HG03139 (cell line): ENCODE data around the gene SMAD7.

Experiments used
- ATAC-seq: cut with Tn5 transposase; IDR thresholded peaks from one replicate; pipeline ENCODE4 v1.9.1; 2021; ENCODE audit not compliant: unreplicated experiment

The SMAD7 gene

DNA sequence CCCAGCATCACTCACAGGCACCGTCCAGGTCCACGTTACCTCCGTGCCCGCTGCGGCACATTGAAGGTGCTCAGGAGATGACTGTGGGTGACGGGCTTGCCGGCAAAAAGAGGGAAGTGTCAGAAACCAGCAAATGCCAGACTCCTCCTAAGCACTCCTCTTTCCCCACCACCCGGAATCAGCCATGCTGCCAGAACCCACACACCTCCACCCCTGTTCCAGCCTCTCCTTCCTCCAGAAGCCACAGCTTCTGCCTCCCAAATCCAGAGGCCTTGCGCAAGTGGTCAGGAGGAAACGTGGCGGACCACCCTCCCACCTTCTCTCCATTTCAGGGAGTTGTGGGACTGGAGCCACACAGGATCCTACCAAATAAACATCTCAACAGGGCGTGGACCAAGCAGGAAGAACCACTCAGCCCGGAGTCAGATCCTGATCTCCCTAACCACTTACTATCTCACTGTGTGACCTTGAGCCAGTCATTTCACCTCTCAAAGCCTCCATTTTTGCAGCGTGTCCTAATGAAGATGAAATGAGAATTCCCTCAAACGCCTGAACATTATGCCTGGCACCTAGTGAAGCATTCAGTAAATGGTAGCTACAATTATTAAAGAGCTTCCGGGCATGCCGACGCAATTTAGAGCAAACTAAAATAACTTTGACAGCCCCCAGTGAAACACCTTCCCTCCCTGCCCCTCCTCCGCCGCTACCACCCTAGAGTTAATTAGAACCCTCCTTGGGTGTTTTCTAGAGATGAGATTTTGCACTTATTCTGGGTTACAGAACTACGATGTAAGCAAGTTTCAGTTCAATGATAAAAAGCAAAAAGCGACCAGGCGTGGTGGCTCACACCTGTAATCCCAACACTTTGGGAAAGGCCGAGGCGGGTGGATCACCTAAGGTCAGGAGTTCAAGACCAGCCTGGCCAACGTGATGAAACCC lies 32.9 kb downstream of the SMAD7 start:
- no peak for ATAC-seq

DNA sequence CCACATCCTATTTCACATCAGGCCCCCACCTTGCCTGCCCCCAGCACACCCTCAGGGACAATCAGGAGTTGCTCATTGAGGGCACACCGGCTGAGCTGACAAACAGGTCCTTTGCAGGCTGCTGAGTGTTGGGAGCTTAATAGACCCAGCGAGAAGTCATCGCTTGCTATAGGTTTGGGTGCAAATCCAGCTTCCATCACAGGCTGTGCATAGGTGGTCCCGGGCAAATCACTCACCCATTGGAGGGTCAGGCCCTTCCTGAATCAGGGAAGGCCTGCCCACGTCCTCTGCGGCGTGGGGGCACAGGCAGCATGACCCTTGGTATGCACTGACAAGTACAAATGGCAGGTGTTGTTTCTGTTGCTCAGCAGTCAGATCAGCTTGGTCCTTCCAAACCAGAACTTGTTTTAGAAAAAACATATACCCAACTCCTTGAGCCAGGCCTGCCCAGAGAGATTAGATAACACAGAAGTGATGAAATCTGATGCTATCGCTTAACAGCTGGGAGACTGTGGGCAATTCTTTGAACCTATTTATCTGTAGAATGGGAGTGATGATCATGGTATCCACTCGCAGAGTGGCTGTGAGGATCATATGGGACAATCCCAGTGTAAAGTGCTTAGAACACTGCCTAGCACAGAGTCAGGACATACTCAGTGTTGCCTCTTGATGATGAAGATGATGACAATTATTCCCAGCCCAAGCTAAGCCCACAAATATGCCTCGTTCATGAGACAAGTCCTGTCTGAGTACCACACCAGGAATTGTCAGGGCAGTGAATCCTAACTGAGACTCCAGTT lies 34.9 kb downstream of the SMAD7 start:
- ATAC-seq: no peak

DNA sequence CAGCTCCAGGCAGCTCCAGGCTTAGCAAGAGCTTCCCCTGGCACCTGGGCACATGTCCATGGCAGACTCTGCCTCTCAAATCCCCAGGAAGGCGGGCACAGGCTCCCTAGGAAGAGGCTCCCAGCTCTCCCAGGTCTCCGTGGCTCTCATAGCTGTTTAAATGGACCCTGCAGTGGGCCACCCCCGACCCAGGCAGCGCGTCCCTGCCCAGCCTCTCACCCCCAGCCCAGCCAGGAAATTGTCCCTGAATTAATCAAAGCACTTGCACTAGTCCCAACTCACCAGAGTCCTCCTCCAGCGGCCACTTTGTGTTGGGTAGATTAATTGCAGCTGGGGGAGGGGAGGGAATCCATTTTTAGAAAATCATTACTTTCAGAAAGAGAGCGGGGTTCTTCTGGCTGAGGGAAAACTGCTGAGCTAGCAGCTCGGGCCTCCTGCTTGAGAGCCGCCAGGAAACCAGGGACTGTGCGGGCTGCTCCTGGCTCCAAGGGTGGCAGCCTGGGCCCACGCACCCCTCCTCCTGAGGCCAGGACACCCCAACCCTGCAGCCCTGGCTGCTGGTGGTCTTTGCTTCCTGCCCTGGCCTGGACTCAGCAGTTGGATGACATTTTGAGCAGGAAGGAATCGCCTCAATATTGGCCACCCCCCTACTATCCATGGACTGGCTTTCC lies 36.0 kb downstream of the SMAD7 start:
- no peak for ATAC-seq

DNA sequence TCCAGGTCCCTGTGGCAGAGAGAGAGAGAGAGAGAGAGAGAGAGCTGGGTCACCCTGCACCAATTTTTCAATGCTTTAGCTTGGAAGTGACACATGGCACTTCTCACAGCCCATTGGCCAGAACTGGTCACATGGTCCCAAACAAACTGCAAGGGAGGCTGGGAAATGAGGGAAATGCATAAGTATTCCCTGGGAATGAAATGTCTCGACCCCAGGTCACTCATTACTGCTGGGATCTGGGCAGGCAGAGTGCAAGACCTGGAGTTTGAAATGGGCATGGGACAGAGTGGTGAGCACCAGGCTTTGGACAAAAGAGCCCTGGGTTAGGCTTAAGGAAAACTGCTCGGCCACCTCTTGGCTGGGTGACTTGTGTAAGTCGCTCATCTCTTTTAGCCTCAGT lies 37.0 kb downstream of the SMAD7 start:
- ATAC-seq: no peak

DNA sequence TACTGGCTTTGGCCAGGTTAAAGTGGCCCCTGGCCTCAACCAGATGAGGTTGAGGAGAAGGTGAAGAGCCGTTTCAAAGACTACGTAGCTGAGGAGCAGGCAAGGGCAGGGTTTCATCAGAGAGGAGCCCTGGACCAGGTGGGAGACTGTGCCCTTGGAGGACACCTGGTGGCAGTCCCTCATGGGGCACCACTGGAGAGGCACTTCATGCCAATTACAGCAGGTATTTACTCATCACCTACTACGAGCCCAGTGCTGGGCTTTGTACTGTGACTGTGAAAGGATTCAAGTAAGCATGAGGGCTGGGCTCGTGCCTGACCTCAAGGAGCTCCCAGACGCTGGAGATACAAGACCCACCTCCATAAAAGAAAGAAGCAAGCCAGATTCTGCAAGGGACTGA lies 37.6 kb downstream of the SMAD7 start:
- no peak for ATAC-seq

DNA sequence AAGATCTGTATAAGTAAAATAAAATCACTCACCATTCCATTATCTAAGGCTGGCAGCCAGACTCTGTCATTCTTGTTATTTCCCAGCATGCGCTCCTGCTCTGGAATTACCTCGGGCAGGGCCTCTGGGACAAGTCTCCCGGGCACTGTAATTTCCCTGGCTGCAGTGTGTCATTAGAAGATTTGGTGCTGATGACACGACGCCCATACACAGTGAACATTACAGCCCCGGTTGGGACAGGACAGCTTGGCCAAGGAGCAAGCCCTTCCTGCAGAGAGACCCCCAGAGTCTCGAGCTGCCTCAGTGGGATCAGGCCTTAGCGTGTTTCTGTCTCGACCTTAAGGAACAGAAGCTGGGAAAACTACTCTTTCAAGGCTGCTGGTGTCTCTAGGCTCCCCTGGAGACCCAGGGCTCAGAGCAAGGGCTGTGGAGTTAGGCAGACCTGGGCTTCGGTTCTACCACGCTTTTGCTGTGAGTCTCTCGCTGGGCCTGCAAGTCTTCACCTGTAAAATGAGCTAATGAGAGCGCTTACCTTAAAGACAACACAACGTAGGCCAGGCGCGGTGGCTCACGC lies 39.7 kb downstream of the SMAD7 start:
- no peak for ATAC-seq

DNA sequence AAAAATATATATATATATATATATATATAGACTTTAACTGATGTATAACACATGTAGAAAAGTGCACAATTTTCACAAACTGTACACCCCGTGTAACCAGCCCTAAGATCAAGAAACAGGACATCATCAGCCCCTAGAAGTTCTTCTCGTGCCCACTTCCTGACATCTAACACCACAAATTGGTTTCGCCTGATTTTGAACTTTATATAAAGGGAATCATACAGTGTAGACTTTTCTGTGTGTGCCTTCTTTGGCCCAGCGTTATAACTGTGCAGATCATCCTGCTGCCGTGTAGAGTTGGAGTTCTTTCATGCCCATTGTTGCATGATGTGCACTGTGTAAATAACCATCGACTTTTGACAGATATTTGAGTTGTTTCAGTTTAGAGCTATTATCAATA lies 41.0 kb downstream of the SMAD7 start:
- no peak for ATAC-seq

DNA sequence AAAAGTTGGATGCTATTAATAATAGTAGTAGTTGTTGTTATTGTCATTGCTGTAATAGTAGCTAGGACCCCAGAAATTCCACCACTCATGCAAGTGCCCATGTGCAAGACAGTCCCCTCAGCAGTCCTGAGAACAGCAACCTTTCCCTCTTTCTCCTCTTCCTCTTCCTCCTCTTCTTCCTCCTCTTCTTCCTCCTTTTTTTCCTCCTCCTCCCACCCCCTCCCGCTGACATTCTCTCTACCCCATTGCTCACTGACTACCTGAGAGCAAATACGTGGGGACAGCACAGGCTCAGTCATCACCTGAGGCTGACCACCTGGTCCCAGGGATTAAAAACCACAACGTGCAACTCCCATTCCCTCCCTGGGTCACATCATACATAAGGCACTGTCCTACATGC lies 41.8 kb downstream of the SMAD7 start:
- no peak for ATAC-seq

DNA sequence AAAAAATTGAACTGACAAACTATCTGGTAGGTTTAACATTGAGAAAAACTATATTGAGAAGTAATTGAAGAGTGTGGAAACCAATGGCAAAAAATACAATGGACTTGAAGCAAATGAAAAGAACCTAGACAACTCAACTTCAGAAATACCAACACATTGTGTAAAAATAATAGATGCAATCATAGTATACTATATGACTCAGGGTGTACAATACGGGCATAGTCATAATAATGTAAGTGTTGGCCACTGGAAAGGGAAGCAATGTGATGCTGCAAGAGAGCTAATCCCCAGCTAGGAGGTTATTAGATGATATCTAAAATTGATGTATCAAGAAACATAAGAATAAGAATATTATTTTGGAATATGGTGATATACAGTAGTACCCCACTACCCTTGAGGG lies 45.3 kb downstream of the SMAD7 start:
- no peak for ATAC-seq

DNA sequence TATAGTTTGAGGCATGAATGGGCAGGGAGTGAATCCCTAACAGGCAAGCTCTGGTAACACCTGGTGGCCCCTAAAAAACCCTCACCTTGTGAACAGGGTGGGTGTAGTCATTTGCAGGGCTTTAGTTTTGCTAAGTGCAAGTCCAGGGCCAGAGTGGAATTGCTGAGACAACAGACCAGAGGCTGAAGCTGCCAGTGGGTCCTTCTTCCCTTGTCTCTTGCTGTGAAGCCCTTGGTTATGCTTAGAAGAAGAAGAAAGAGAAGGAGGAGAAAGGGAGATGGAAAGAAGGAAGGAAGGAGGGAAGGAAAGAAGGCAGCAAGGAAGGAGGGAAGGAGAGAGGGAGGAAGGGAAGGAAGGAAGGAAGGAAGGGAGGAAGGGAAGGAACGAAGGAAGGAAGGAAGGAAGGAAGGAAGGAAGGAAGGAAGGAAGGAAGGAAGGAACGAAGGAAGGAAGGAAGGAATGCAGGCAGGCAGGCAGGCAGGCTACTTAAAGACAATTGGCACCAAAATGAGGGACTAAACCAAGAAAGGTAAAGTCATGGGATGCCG lies 45.8 kb downstream of the SMAD7 start:
- ATAC-seq: no peak

DNA sequence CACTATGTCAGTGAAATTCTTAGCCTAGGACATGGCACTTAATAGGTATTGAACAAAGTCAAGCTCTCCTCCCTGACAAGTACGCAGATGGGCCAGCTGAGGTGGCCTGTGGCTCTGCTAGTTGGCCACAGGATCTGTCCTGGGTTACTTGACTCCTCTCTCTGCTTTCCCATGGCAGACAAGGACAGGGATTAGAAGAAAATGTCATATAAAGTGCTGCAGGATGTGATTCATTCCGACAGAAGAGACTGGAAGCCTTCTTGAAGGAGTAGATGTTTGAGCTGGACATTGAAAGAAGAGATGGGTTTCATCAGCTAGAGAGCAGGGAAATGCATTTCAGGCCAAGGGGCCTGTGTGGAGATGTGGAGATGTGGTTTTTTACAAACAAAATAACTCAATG lies 46.7 kb downstream of the SMAD7 start:
- ATAC-seq: no peak

DNA sequence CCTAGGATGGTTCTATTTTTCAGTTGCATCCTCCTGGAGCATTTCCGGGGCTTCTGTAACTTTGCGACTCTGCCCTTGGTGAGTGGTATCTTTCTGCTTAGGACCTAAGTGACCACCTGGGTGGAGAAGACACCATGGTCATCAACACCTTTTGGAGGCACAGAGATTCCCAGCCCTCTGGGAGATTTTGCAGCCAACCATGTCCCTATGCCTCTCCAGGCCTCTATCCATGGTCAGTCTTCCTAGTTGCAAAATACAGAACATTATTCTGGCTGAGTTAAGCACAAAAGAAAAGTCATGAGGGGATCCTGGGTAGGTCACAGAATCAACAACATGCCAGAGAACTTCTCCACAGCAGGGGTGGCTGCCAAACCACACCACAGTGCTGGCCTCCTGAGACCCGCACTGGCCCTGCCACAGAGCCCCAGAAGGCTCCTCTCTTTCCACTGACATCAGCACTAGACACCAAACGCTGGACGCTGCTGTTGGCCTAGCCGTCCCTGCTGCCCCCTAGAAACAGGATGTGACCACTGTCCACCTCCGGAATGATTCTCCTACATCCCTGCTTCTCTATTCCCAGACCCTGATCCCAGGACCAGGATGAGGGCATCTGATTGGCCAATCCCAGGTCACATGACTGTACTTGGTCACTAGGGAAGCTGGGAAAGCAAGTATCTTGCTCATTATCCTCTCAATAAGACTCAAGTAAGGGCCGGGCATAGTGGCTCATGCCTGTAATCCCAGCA lies 47.7 kb downstream of the SMAD7 start:
- ATAC-seq: no peak

DNA sequence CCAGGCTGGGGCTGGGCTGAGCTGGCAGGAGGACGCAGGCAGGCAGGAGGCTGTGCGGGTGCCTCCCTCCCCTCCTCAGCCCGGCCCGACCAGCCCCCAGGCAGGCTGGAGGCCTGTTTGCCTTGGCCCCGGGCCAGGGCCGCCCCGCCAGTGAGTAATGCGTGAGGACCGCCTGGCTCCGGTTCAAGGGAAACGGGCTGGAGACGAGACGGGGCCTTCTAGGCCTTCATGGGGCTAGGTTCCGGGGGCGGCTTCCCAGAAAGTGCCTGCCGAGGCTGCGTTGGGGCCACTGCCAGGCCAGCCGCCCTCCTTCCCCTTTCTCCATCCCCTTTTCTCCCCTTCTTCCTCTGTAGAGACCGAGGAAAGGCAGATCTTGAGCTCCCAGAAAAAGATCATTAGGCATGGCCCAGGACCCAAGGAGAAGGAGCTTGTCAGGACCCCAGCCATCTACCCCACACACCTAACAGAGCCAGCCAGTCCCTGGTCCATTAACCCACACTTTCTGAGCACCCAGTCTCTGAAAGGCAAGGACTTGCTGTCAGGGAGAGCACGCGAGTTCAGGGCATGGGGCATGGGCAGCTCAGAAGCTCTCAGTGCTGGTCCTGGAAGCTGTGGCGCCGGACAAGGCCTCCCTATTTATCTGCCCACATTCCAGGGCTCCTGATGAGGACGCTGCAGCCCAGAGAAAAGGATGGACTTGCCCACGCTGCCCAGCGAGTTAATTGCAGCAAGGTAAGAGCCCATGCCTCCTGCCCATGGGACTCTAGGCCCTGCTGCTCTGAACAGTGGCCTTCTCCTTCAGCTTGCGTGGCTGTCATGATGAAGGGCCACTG lies 48.5 kb downstream of the SMAD7 start:
- no peak for ATAC-seq

DNA sequence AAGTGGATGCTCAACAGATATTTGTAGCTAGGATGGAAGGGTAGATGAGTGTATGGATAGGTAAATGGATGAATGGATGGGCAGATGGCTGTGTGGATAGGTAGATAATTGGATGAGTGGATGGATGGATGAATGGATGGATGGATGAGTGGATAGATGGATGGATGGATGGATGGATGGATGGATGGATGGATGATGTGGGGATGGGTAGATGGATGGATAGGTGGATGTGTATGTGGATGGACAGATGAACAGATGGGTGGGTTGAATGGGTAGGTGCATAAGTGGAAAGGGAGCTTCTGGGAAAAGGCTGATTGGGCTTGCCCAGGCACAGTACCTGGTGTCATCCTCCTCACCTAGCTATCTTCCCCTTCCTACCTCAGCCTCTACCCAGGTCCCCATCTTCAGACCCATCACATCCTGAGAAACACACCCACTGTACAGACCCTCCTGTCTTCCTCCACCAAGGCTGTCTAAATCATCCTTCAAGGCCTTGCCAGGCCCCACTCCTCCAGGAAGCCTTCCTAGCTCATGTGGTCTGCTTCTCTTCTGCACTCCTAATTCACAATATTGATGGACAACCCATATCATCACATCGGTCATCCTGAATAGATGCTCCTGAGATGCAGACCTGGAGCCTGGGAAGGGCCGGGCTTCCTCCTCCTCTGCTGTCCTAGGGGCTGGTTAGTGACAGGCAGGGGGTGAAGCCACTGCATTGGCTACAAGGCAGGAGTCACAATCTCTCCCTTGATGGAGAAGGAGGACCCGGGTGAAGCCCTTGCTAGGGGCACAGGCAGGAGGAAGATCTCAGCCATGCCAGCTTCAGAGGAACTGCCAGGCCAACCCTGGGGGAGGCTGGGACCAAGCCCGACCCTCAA lies 49.4 kb downstream of the SMAD7 start:
- ATAC-seq: no peak

DNA sequence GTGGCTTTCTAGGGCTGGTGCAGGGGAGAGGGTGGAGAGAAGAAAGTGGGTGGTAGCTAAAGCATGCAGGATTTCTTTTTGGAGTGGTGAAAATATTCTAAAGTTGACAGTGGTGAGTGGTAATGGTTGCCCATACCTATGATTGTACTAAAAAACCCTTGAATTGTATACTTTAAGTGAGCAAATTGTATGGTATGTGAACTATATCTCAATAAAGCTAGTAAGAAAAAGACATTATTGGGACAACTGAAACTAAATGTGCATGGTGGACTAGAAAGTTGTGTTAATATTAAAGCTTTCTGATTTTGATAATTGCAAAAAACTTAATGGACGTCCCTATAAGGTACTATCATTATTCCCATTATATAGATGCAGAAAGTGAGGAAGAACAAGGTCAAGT lies 50.3 kb downstream of the SMAD7 start:
- ATAC-seq: no peak

DNA sequence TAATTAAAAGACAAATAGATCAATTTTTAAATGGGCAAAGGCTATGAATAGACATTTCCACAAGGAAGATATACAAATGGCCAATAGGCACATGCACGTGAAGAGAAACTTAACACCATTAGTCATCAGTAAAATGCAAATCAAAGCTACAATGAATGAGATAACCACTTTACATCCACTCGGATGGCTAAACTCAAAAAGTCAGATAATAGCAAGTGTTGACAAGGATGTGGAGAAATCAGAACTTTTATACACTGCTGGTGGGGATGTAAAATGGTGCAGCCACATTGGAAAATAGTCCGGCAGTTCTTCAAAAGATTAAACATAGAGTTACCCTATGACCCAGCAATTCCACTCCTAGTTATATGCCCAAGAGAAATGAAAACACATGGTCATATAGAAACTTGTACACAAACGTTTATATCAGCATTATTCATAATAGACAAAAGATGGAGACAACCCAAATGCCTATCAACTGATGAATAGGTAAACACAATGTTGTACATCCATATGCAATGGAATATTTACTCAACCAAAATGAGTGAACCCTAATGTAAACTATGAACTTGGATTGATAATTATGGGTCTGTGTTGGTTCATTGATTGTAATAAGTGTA lies 51.1 kb downstream of the SMAD7 start:
- no peak for ATAC-seq

DNA sequence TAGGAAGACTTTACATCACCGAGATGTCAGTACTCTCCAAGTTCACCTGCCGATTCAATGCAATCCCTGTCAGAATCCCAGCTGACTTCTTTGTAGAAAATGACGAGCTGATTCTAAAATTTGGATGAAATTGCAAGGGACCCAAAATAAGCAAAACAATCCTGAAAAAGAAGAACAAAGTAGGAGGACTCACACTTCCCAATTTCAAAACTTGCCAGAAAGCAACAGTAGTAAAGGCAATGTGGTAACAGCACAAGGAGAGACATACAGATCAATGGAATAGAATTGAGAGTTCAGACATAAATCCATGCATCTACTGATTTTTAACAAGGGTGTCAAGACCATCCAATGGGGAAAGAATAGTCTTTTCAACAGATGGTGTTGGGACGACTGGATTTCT lies 52.2 kb downstream of the SMAD7 start:
- no peak for ATAC-seq

DNA sequence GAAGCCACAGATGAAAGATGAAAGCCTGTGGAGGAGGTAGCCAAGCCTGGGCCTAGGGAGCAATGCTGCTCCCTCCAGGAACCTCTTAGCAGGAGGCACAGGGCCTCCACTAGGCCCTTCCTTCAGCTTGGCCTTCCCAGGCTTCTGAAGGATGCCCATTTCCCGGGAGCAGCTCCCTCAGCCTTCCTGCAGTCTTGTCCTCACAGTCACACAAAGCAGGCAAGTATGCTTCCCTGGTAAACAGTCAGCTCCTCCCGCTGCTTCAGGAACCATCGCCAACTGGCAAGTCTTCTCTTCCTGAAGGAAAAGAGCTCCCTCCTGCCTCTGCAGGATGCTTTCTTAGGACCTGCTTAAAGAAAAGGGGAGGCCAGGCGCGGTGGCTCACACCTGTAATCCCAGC lies 53.2 kb downstream of the SMAD7 start:
- no peak for ATAC-seq
